HCT116 (cell line): Measurements from ENCODE around the gene DSTYK. TPM values are rescaled to one million over a fixed set of nuclear protein-coding genes. Genes with fewer than 3 reads are reported as not detected.

Experiments used
- ATAC-seq: fragments of 200-7000 bp; cut with Tn5 transposase; 2 replicates; pipeline ENCODE4 v1.9.1; 2020; ENCODE audit warnings: mild to moderate bottlenecking, moderate library complexity
- BruUV-seq: library from RNA; stranded (reverse); fragments of 400-500 nt; replicated peaks from 2 replicates; lab custom pipeline; 2021; lab: Mats Ljungman, UMichigan
- CTCF ChIA-PET: fragments of 300-600 bp; sonication (Branson Sonifier 250); formaldehyde crosslinking; loops from one replicate; lab custom pipeline; 2021; ENCODE audit warnings: antibody characterized with exemption; lab: Charles Lee
- POLR2A ChIA-PET: fragments of 300-600, 350-600 bp; sonication (Branson Sonifier 250); formaldehyde crosslinking; loops from one replicate; lab custom pipeline; 2021; ENCODE audit warnings: antibody characterized with exemption; lab: Charles Lee
- RAD21 ChIA-PET, 2 experiments: fragments of 300-600 bp; sonication (Branson Sonifier 250); formaldehyde crosslinking; loops; one replicate each; lab custom pipeline; 2023; ENCODE audit warnings: low total read pairs in 2 of 2; ENCODE audit not compliant: uncharacterized antibody in 2 of 2, unreplicated experiment in 2 of 2, low non-redundant PET in 1 of 2; lab: Charles Lee
- DNase-seq: peaks from one replicate; pipeline ENCODE4 v3.0.0-alpha.2; 2010; ENCODE audit warnings: low read depth, low spot score
- H2AFZ ChIP-seq: fragments of 200-600 bp; shearing (Covaris generic), sonication (generic); 2 replicates; pipeline ENCODE4 v1.6.1; 2017; ENCODE audit warnings: low read depth, mixed run types, mixed read lengths, antibody characterized with exemption, low read length; ENCODE audit not compliant: poor library complexity, severe bottlenecking
- H3K27ac ChIP-seq: 2 replicates; pipeline ENCODE4 v1.5.1; 2012; ENCODE audit warnings: low read depth, low read length
- H3K27me3 ChIP-seq: fragments of 200-600 bp; sonication (generic); 2 replicates; pipeline ENCODE4 v1.6.1; 2016; ENCODE audit warnings: mixed run types, low read length, mixed read lengths; ENCODE audit not compliant: insufficient read depth
- H3K36me3 ChIP-seq, 2 experiments: fragments of 200-500 bp in 1 of 2; fragments of 200-600 bp in 1 of 2; sonication (Bioruptor generic) in 1 of 2; sonication (generic) in 1 of 2; 2 replicates each; pipeline versions ENCODE4 v1.5.1 to v1.6.1; 2014 to 2016; ENCODE audit warnings: low read length in 2 of 2, inconsistent platforms in 1 of 2, mixed read lengths in 1 of 2, mixed run types in 1 of 2; ENCODE audit not compliant: insufficient read depth in 2 of 2, control insufficient read depth in 1 of 2
- H3K4me1 ChIP-seq, 2 experiments: fragments of 200-600 bp in 1 of 2; sonication (generic) in 1 of 2; 2 replicates each; pipeline versions ENCODE4 v1.5.1 to v1.6.1; 2012 to 2017; ENCODE audit warnings: low read length in 2 of 2, inconsistent platforms in 1 of 2, mild to moderate bottlenecking in 1 of 2, mixed read lengths in 1 of 2, mixed run types in 1 of 2, moderate library complexity in 1 of 2; ENCODE audit not compliant: insufficient read depth in 2 of 2, control insufficient read depth in 1 of 2
- H3K4me2 ChIP-seq: fragments of 200-600 bp; sonication (generic); 2 replicates; pipeline ENCODE4 v1.6.1; 2017; ENCODE audit warnings: mixed run types, low read length, mixed read lengths
- H3K4me3 ChIP-seq, 2 experiments: fragments of 200-600 bp in 1 of 2; sonication (generic) in 1 of 2; replicated peaks in 1 of 2; 2 replicates each; pipeline ENCODE4 v1.5.1; 2011 to 2016; ENCODE audit warnings: low read length in 2 of 2, control low read depth in 1 of 2, low read depth in 1 of 2, mild to moderate bottlenecking in 1 of 2, mixed read lengths in 1 of 2, mixed run types in 1 of 2
- H3K79me2 ChIP-seq: fragments of 200-600 bp; sonication (generic); 2 replicates; pipeline ENCODE4 v1.6.1; 2017; ENCODE audit warnings: mild to moderate bottlenecking, mixed run types, low read length, moderate library complexity, mixed read lengths; ENCODE audit not compliant: insufficient read depth
- H3K9ac ChIP-seq: fragments of 200-600 bp; sonication (generic); 2 replicates; pipeline ENCODE4 v1.6.1; 2016; ENCODE audit warnings: low read length, mixed read lengths
- H3K9me2 ChIP-seq: fragments of 200-600 bp; sonication (generic), shearing (Covaris generic); 2 replicates; pipeline ENCODE4 v1.6.1; 2017; ENCODE audit warnings: mixed run types, mild to moderate bottlenecking, moderate library complexity; ENCODE audit not compliant: insufficient read depth
- H3K9me3 ChIP-seq, 2 experiments: fragments of 200-500 bp in 1 of 2; fragments of 200-600 bp in 1 of 2; sonication (Bioruptor generic) in 1 of 2; sonication (generic) in 1 of 2; 2 replicates each; pipeline ENCODE4 v1.6.1; 2014 to 2017; ENCODE audit warnings: low read length in 2 of 2, mixed read lengths in 2 of 2, inconsistent platforms in 1 of 2, low read depth in 1 of 2, mild to moderate bottlenecking in 1 of 2, mixed run types in 1 of 2, moderate library complexity in 1 of 2; ENCODE audit not compliant: control insufficient read depth in 1 of 2, insufficient read depth in 1 of 2
- H4K20me1 ChIP-seq: fragments of 200-600 bp; sonication (generic), shearing (Covaris generic); 2 replicates; pipeline ENCODE4 v1.6.1; 2017; ENCODE audit warnings: mixed run types, mild to moderate bottlenecking, moderate library complexity; ENCODE audit not compliant: insufficient read depth
- ATF3 ChIP-seq: IDR thresholded peaks from 2 replicates; pipeline ENCODE4 v1.6.1; 2012
- EGR1 ChIP-seq: IDR thresholded peaks from 2 replicates; pipeline ENCODE4 v1.6.1; 2012; ENCODE audit warnings: low read depth
- ELF1 ChIP-seq: IDR thresholded peaks from 2 replicates; pipeline ENCODE4 v1.6.1; 2012; ENCODE audit warnings: low read depth, borderline replicate concordance
- EZH2phosphoT487 ChIP-seq: fragments of 200-600 bp; IDR thresholded peaks from 2 replicates; pipeline ENCODE4 v1.6.1; 2018; ENCODE audit warnings: antibody characterized with exemption, borderline replicate concordance
- FOSL1 ChIP-seq: IDR thresholded peaks from 2 replicates; pipeline ENCODE4 v1.6.1; 2012; ENCODE audit warnings: low read depth
- JUND ChIP-seq: IDR thresholded peaks from 2 replicates; pipeline ENCODE4 v1.6.1; 2012
- POLR2AphosphoS5 ChIP-seq: IDR thresholded peaks from 2 replicates; pipeline ENCODE4 v1.6.1; 2011; ENCODE audit warnings: mild to moderate bottlenecking, low read depth, low read length, moderate library complexity
- YY1 ChIP-seq: IDR thresholded peaks from 2 replicates; pipeline ENCODE4 v1.6.1; 2011; ENCODE audit warnings: low read length, low read depth, moderate library complexity, mild to moderate bottlenecking; ENCODE audit not compliant: insufficient replicate concordance; ENCODE audit errors: extremely low read depth
- intact Hi-C: fragments of 100-400 bp; cut with micrococcal nuclease; formaldehyde crosslinking; loops from 2 replicates; pipeline ENCODE4 v1.10.0; 2022
- total RNA-seq: library from RNA; stranded (reverse); gene quantifications from one replicate; pipeline ENCODE4 v1.2.1, GENCODE V29; 2021; ENCODE audit not compliant: unreplicated experiment

Gene DSTYK
- total RNA-seq, 1 experiment from 2014 or later, result 6.6 TPM

GRCh38 chr1:205140113-205140512 is 71.4 kb downstream of the DSTYK start:
- intact Hi-C loops, result no loop called here
- H3K27me3 ChIP-seq, result no peaks in the 10 kb centered on the region
- no peak for ATAC-seq
- H3K4me2 ChIP-seq, result no peak overlapping the region
- DNase-seq, result no peak
- no peaks in the 10 kb centered on the region for H3K79me2 ChIP-seq
- BruUV-seq, result no TSS peak
- ChIA-PET CTCF (no interaction called here), POLR2A (no interaction called here), RAD21 (no interaction called here)
- H3K36me3 ChIP-seq, result no peaks in the 10 kb centered on the region
- no peaks in the 10 kb centered on the region for H3K9me3 ChIP-seq
- no peak overlapping the region for H2AFZ ChIP-seq
- no peaks in the 10 kb centered on the region for H3K9me2 ChIP-seq
- TF ChIP-seq ATF3 (no peak), POLR2AphosphoS5 (no peak), YY1 (no peak), EZH2phosphoT487 (no peak), ELF1 (no peak), JUND (no peak), FOSL1 (no peak)
- no peak overlapping the region for H3K27ac ChIP-seq
- no peak overlapping the region for H3K9ac ChIP-seq
- H3K4me1 ChIP-seq, result peaks cover 2 to 6% of the 10 kb centered on the region in 2 experiments; a peak in 3 of 4 replicates
- H3K4me3 ChIP-seq, result no peak overlapping the region
- H4K20me1 ChIP-seq, result no peaks in the 10 kb centered on the region

GRCh38 chr1:205137901-205138300 is 73.6 kb downstream of the DSTYK start:
- Histone ChIP-seq H3K9ac (no peak overlapping the region), H3K9me2 (no peaks in the 10 kb centered on the region), H3K27ac (no peak overlapping the region), H3K4me1 (no peaks in the 10 kb centered on the region), H3K9me3 (no peaks in the 10 kb centered on the region), H3K4me3 (no peak overlapping the region), H3K36me3 (no peaks in the 10 kb centered on the region), H3K79me2 (no peaks in the 10 kb centered on the region), H3K4me2 (no peak overlapping the region), H3K27me3 (no peaks in the 10 kb centered on the region), H2AFZ (no peak overlapping the region), H4K20me1 (no peaks in the 10 kb centered on the region)
- no peak for TF ChIP-seq EGR1
- ChIA-PET RAD21 (no interaction called here), CTCF (no interaction called here), POLR2A (no interaction called here)
- ATAC-seq, result no peak
- DNase-seq, result no peak
- intact Hi-C loops, result no loop called here
- BruUV-seq, result no TSS peak
